NCI-H2107 treated with DMSO at 0.1 percent for 48 hours (cell line): ENCODE results near the gene TBC1D7.

Source experiments
- DNase-seq: peaks from one replicate; lab custom pipeline; 2025; ENCODE audit not compliant: unreplicated experiment; lab: John Stamatoyannopoulos, UW

Gene TBC1D7

GRCh38 chr6:13273931-13274706, 54.2 kb downstream of the TBC1D7 start:
- DNase-seq: no peak

GRCh38 chr6:13273202-13273930, 55.0 kb downstream of the TBC1D7 start:
- no peak for DNase-seq

GRCh38 chr6:13272131-13273046, 55.9 kb downstream of the TBC1D7 start:
- no peak for DNase-seq

GRCh38 chr6:13268913-13269518, 59.3 kb downstream of the TBC1D7 start:
- DNase-seq: no peak

GRCh38 chr6:13267142-13267651, 61.1 kb downstream of the TBC1D7 start:
- DNase-seq: no peak

GRCh38 chr6:13263669-13264068, 64.7 kb downstream of the TBC1D7 start:
- DNase-seq: no peak

GRCh38 chr6:13262302-13263230, 65.8 kb downstream of the TBC1D7 start:
- no peak for DNase-seq

- DNase-seq: no peak
Measured at GRCh38 chr6:13261464-13261994, 66.8 kb downstream of the TBC1D7 start.

- no peak for DNase-seq
Measured at GRCh38 chr6:13260831-13261230, 67.5 kb downstream of the TBC1D7 start.

GRCh38 chr6:13260101-13260598, 68.2 kb downstream of the TBC1D7 start:
- DNase-seq: no peak

GRCh38 chr6:13259393-13259792, 68.9 kb downstream of the TBC1D7 start:
- no peak for DNase-seq

- no peak for DNase-seq
Measured at GRCh38 chr6:13256266-13257001, 71.9 kb downstream of the TBC1D7 start.
